Nephron progenitor cell (in vitro differentiated cells): ENCODE measurements around the gene IL1A.

ENCODE experiments used
- DNase-seq: peaks from one replicate; pipeline ENCODE4 v3.0.0; 2021
- H3K27ac Mint-ChIP-seq: 2 replicates; pipeline ENCODE4 v1.8.0; 2021; ENCODE audit warnings: mild to moderate bottlenecking, moderate library complexity, mixed read lengths
- H3K27me3 Mint-ChIP-seq: 2 replicates; pipeline ENCODE4 v1.8.0; 2021; ENCODE audit warnings: mild to moderate bottlenecking, low read depth, mixed read lengths; ENCODE audit not compliant: poor library complexity
- H3K36me3 Mint-ChIP-seq: 2 replicates; pipeline ENCODE4 v1.8.0; 2021; ENCODE audit warnings: low read depth, mixed read lengths
- H3K4me1 Mint-ChIP-seq: 2 replicates; pipeline ENCODE4 v1.8.0; 2021; ENCODE audit warnings: mixed read lengths
- H3K4me3 Mint-ChIP-seq: 2 replicates; pipeline ENCODE4 v1.8.0; 2021; ENCODE audit warnings: mild to moderate bottlenecking, moderate library complexity, mixed read lengths
- H3K9me3 Mint-ChIP-seq: 2 replicates; pipeline ENCODE4 v1.8.0; 2021; ENCODE audit warnings: mild to moderate bottlenecking, moderate library complexity, mixed read lengths
- CTCF ChIP-seq: fragments of 200-600 bp; sonication (generic); IDR thresholded peaks from 2 replicates; pipeline ENCODE4 v1.5.0; 2021; ENCODE audit warnings: antibody characterized with exemption

Gene IL1A

GRCh38 chr2:112831513-112831845 is 47.2 kb upstream of the IL1A start:
- H3K27me3 Mint-ChIP-seq, result peaks cover 34% of the 10 kb centered on the region
- no peak for TF ChIP-seq CTCF
- no peak for DNase-seq
- no peak overlapping the region for H3K4me3 Mint-ChIP-seq
- H3K36me3 Mint-ChIP-seq, result no peaks in the 10 kb centered on the region
- no peaks in the 10 kb centered on the region for H3K9me3 Mint-ChIP-seq
- peaks cover 8% of the 10 kb centered on the region for H3K4me1 Mint-ChIP-seq
- H3K27ac Mint-ChIP-seq, result no peak overlapping the region

- Mint-ChIP-seq H3K4me3 (no peak overlapping the region), H3K9me3 (no peaks in the 10 kb centered on the region), H3K36me3 (no peaks in the 10 kb centered on the region), H3K27me3 (peaks cover 36% of the 10 kb centered on the region), H3K27ac (no peak overlapping the region), H3K4me1 (peaks cover 8% of the 10 kb centered on the region)
- TF ChIP-seq CTCF, result no peak
- no peak for DNase-seq
Observed at GRCh38 chr2:112830682-112831512, 46.6 kb upstream of the IL1A start.

- H3K4me3 Mint-ChIP-seq, result no peak overlapping the region
- DNase-seq, result no peak
- H3K27ac Mint-ChIP-seq, result peak overlapping the region; percentile 14
- H3K27me3 Mint-ChIP-seq, result peaks cover 39% of the 10 kb centered on the region
- no peaks in the 10 kb centered on the region for H3K36me3 Mint-ChIP-seq
- H3K9me3 Mint-ChIP-seq, result no peaks in the 10 kb centered on the region
- TF ChIP-seq CTCF, result no peak
- peaks cover 8% of the 10 kb centered on the region for H3K4me1 Mint-ChIP-seq
Observed at GRCh38 chr2:112829961-112830681, 45.8 kb upstream of the IL1A start.

- no peak overlapping the region for H3K4me3 Mint-ChIP-seq
- H3K27me3 Mint-ChIP-seq, result peaks cover 42% of the 10 kb centered on the region
- DNase-seq, result no peak
- no peak for TF ChIP-seq CTCF
- peaks cover 8% of the 10 kb centered on the region for H3K4me1 Mint-ChIP-seq
- H3K27ac Mint-ChIP-seq, result no peak overlapping the region
- H3K9me3 Mint-ChIP-seq, result peaks cover under 1% of the 10 kb centered on the region
- no peaks in the 10 kb centered on the region for H3K36me3 Mint-ChIP-seq
Observed at GRCh38 chr2:112829101-112829960, 45.0 kb upstream of the IL1A start.

- Mint-ChIP-seq H3K4me1 (peaks cover 8% of the 10 kb centered on the region), H3K9me3 (peaks cover 8% of the 10 kb centered on the region), H3K4me3 (no peak overlapping the region), H3K27me3 (peaks cover 47% of the 10 kb centered on the region), H3K27ac (no peak overlapping the region), H3K36me3 (no peaks in the 10 kb centered on the region)
- DNase-seq, result no peak
- no peak for TF ChIP-seq CTCF
Observed at GRCh38 chr2:112828251-112828691, 44.0 kb upstream of the IL1A start.
